ENCODE data around the gene VPS26A. TPM values are rescaled to one million over a fixed set of nuclear protein-coding genes. Genes with fewer than 3 reads are reported as not detected.
"Not testable (repeated sequence)": the region's sequence is repeated elsewhere in the genome, so short reads cannot be mapped to it uniquely, and the experiment has no call there.

The VPS26A gene
- polyA plus RNA-seq, 3 donors = 10.1 to 58.3 (median 42.1) TPM

- intact Hi-C loops (cut with micrococcal nuclease) = loop anchor here in 1 of 2 donors (10.0 kb wide), 1 partner anchor 48 kb away; the partner anchor contains the start of gene VPS26A
- Mint-ChIP-seq H3K9me3 (peaks cover 0 to 7% (median 4%) of the 10 kb centered on the region in 7 donors), H3K4me3 (no peak overlapping the region), H3K36me3 (peaks cover 41 to 53% of the 10 kb centered on the region in 2 donors), H3K27ac (no peak overlapping the region), H3K27me3 (ENCODE audit: low read depth in 3 of 3) (no peaks in the 10 kb centered on the region), H3K4me1 (no peaks in the 10 kb centered on the region)
- Histone ChIP-seq H3K9ac (ENCODE audit: insufficient read depth, low read length, poor library complexity, severe bottlenecking) (no peak overlapping the region), H3K4me2 (replicated peaks; ENCODE audit: extremely low read depth, low read length, poor library complexity, severe bottlenecking) (no peak overlapping the region), H3K4me1 (ENCODE audit: control insufficient read depth in 1 of 2, insufficient read depth in 2 of 2, low read length in 2 of 2) (no peaks in the 10 kb centered on the region), H3K27ac (ENCODE audit: low read depth in 1 of 2, low read length in 2 of 2) (no peak overlapping the region), H3K9me3 (replicated peaks in 1 of 2; ENCODE audit: control insufficient read depth in 1 of 2, insufficient read depth in 1 of 2, low read length in 2 of 2) (no peaks in the 10 kb centered on the region), H2AFZ (ENCODE audit: insufficient read depth, low read depth, low read length, poor library complexity, severe bottlenecking) (no peak overlapping the region), H3K4me3 (replicated peaks in 1 of 3; ENCODE audit: low read depth in 2 of 3, low read length in 3 of 3) (no peak overlapping the region), H4K20me1 (ENCODE audit: insufficient read depth, low read length) (no peaks in the 10 kb centered on the region), H3K27me3 (ENCODE audit: control insufficient read depth in 2 of 2, insufficient read depth in 2 of 2, low read length in 2 of 2) (no peaks in the 10 kb centered on the region), H3K36me3 (replicated peaks in 1 of 2; ENCODE audit: control insufficient read depth in 1 of 2, insufficient read depth in 2 of 2, low read length in 2 of 2) (peaks cover 40 to 62% of the 10 kb centered on the region in 2 donors), H3K79me2 (ENCODE audit: insufficient read depth, low read length) (no peaks in the 10 kb centered on the region)
- DNase-seq = no peak
- WGBS (ENCODE audit: insufficient coverage) = no CpG with 5 or more reads among the region's 3 CpGs
- no peak for TF ChIP-seq CTCF (IDR thresholded peaks at IDR 0.05)
These were observed 48.4 kb downstream of the VPS26A start for GRCh38 chr10:69172241-69172982.

DNA sequence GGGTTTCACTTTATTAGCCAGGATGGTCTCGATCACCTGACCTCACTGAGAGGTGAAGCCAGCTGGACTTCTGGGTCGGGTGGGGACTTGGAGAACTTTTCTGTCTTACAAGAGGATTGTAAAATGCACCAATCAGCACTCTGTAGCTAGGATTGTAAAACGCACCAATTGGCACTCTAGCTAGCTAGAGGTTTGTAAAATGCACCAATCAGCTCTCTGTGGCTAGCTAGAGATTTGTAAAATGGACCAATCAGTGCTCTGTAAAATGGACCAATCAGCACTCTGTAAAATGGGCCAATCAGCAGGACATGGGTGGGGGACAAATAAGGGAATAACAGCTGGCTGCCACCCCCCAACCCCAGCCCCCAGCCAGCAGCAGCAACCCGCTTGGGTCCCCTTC is 51.3 kb downstream of the VPS26A start:
- H3K27ac Mint-ChIP-seq; H3K27me3 ChIP-seq (ENCODE audit: control insufficient read depth in 2 of 2, insufficient read depth in 2 of 2, low read length in 2 of 2); H3K79me2 ChIP-seq (ENCODE audit: insufficient read depth, low read length); H3K9me3 ChIP-seq (replicated peaks in 1 of 2; ENCODE audit: control insufficient read depth in 1 of 2, insufficient read depth in 1 of 2, low read length in 2 of 2); H3K4me3 ChIP-seq (replicated peaks in 1 of 3; ENCODE audit: low read depth in 2 of 3, low read length in 3 of 3); H3K27ac ChIP-seq (ENCODE audit: low read depth in 1 of 2, low read length in 2 of 2); H3K27me3 Mint-ChIP-seq (ENCODE audit: low read depth in 3 of 3); H3K9me3 Mint-ChIP-seq; DNase-seq; H2AFZ ChIP-seq (ENCODE audit: insufficient read depth, low read depth, low read length, poor library complexity, severe bottlenecking); H3K4me1 Mint-ChIP-seq; H3K4me3 Mint-ChIP-seq; H3K9ac ChIP-seq (ENCODE audit: insufficient read depth, low read length, poor library complexity, severe bottlenecking); H3K4me1 ChIP-seq (ENCODE audit: control insufficient read depth in 1 of 2, insufficient read depth in 2 of 2, low read length in 2 of 2); H3K4me2 ChIP-seq (replicated peaks; ENCODE audit: extremely low read depth, low read length, poor library complexity, severe bottlenecking); H4K20me1 ChIP-seq (ENCODE audit: insufficient read depth, low read length): not testable (repeated sequence)
- intact Hi-C loops (cut with micrococcal nuclease) = loop anchor here in 1 of 2 donors (10.0 kb wide), 1 partner anchor 51 kb away; the partner anchor contains the start of gene VPS26A
- peaks cover 17 to 33% of the 10 kb centered on the region in 2 donors for H3K36me3 ChIP-seq (replicated peaks in 1 of 2; ENCODE audit: control insufficient read depth in 1 of 2, insufficient read depth in 2 of 2, low read length in 2 of 2)
- WGBS (ENCODE audit: insufficient coverage) = 100% methylated on average over 2 of the region's 4 CpGs
- peaks cover 24 to 27% of the 10 kb centered on the region in 2 donors for H3K36me3 Mint-ChIP-seq
